ENCODE results near the gene RIOK1.

The RIOK1 gene

DNA sequence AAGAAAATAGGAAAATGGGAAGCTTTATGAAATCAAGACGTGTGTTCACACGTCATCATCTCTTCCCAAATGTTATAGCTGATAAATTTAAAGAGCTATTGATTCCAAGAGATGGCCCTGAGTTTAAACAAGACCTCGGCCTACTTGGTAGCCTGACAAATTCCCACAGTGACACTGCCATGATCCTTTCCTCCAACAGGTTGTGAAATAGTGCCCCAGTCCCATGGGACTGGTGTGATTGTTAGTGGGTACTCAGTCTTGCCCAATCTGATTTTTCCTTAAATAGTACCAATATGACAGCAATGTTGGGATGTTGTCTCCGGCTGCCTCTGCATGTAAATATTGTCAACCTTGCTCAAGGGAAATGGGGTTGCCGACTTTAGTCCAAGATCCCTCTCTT is 34.5 kb downstream of the RIOK1 start:
- no peak for ATAC-seq
- Mint-ChIP-seq H3K4me1 (no peaks in the 10 kb centered on the region), H3K9me3 (no peaks in the 10 kb centered on the region), H3K27me3 (no peaks in the 10 kb centered on the region), H3K4me3 (no peak overlapping the region), H3K27ac (no peak overlapping the region)
- DNase-seq: no peak

DNA sequence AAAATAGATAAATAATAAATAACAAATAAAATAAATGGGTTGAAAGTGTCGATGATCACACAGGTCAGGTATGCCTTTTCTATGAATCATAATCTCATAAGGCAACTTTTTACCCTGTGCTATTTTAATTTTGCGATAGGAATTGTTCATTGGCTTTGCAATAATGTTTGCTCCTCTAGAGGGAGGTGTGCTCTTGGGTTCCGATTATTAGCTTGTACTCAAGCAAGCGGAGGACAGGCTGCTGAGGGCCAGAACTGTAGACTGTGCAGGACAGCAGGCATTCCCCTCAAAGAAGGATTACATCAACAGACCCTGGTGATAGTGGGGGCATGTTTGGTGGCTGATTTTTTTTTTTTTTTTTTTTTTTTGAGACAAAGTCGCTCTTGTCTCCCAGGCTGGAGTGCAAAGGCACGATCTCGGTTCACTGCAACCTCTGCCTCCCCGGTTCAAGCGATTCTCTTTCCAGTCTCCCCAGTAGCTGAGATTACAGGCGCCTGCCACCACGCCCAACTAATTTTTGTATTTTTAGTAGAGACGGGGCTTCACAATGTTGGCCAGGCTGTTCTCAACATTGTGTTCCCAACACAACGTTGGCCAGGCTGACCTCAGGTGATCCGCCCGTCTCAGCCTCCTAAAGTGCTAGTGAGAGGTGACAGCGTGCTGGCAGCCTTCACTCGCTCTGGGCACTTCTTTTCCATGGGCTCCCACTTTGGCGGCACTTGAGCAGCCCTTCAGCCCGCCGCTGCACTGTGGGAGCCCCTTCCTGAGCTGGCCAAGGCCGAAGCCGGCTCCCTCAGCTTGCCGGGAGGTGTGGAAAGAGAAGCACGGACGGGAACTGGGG is 35.6 kb downstream of the RIOK1 start:
- Mint-ChIP-seq H3K4me3 (no peak overlapping the region), H3K9me3 (no peaks in the 10 kb centered on the region), H3K27ac (no peak overlapping the region), H3K4me1 (no peaks in the 10 kb centered on the region), H3K27me3 (no peaks in the 10 kb centered on the region)
- ATAC-seq: no peak
- no peak for DNase-seq

DNA sequence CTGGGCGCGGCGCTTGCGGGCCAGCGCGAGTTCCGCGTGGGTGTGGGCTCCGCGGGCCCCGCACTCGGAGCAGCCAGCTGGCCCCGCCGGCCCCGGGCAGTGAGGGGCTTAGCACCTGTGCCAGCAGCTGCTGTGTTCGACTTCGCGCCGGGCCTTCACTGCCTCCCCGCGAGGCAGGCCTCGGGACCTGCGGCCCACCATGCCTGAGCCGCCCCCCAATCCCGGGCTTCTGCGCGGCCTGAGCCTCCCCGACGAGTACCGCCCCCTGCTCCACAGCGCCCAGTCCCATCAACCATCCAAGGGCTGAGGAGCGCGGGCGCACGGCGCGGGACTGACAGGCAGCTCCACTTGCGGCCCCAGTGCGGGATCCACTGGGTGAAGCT is 36.2 kb downstream of the RIOK1 start:
- Mint-ChIP-seq H3K9me3 (no peaks in the 10 kb centered on the region), H3K27me3 (no peaks in the 10 kb centered on the region), H3K27ac (no peak overlapping the region), H3K4me3 (no peak overlapping the region), H3K4me1 (no peaks in the 10 kb centered on the region)
- DNase-seq (no peak), ATAC-seq (no peak)

GRCh38 chr6:7426447-7427169 is 37.0 kb downstream of the RIOK1 start:
- H3K9me3 Mint-ChIP-seq: no peaks in the 10 kb centered on the region
- H3K4me3 Mint-ChIP-seq: no peak overlapping the region
- H3K4me1 Mint-ChIP-seq: peaks cover 6% of the 10 kb centered on the region
- peaks cover 8% of the 10 kb centered on the region for H3K27me3 Mint-ChIP-seq
- no peak overlapping the region for H3K27ac Mint-ChIP-seq
- no peak for DNase-seq
- no peak for ATAC-seq

- H3K27ac Mint-ChIP-seq: no peak overlapping the region
- ATAC-seq (no peak), DNase-seq (no peak)
- H3K4me1 Mint-ChIP-seq: peaks cover 6% of the 10 kb centered on the region
- no peak overlapping the region for H3K4me3 Mint-ChIP-seq
- H3K27me3 Mint-ChIP-seq: peaks cover 21% of the 10 kb centered on the region
- peaks cover 6% of the 10 kb centered on the region in 2 donors for H3K9me3 Mint-ChIP-seq
Measured at GRCh38 chr6:7431313-7431673, 41.7 kb downstream of the RIOK1 start.

GRCh38 chr6:7431674-7432390 is 42.2 kb downstream of the RIOK1 start:
- ATAC-seq: no peak
- H3K4me3 Mint-ChIP-seq: no peak overlapping the region

DNA sequence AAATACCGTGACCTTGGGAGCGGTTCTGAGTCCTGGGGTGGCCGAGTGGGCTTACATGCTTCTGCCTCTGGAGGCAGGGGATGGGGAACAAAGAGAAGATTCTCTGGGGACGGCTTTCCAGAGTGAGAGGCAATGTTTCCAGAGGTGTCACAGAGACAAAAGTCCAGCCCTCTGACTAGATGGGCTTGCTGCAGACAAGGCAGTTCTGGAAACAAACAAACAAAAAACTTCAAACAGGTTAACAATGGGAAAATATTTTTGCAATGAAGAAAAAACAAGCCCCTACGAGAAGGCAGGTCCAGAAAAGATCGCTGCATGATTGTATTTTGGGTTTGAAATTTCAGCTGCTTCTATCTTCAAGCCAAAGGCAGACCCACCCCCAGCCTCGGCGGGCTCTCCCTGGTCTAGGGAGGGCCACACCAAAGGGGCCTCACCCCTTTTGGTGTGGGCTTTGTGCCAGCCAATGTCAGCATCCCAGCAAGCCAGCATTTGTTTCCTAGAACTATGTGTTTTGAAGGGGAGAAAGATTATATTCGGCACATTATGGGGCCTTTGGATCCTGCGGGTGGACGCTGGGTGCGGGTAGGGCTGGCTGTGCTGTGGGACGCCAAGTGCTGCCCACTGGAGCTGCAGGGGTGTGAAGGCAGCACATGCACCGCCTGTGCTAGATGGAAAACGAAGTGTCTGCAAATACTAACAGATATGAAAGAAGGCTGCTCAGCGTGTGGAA is 42.9 kb downstream of the RIOK1 start:
- ATAC-seq (no peak), DNase-seq (no peak)
- H3K9me3 Mint-ChIP-seq: peaks cover 6% of the 10 kb centered on the region in 2 donors
- H3K4me3 Mint-ChIP-seq: no peak overlapping the region
- no peak overlapping the region for H3K27ac Mint-ChIP-seq
- peaks cover 6% of the 10 kb centered on the region for H3K4me1 Mint-ChIP-seq
- H3K27me3 Mint-ChIP-seq: peaks cover 21% of the 10 kb centered on the region

More at GRCh38 chr6:7431674-7432390, 42.2 kb downstream of the RIOK1 start:
- peaks cover 6% of the 10 kb centered on the region for H3K4me1 Mint-ChIP-seq
- no peak for DNase-seq
- no peak overlapping the region for H3K27ac Mint-ChIP-seq
- H3K9me3 Mint-ChIP-seq: peaks cover 6% of the 10 kb centered on the region in 2 donors
- peaks cover 21% of the 10 kb centered on the region for H3K27me3 Mint-ChIP-seq

DNA sequence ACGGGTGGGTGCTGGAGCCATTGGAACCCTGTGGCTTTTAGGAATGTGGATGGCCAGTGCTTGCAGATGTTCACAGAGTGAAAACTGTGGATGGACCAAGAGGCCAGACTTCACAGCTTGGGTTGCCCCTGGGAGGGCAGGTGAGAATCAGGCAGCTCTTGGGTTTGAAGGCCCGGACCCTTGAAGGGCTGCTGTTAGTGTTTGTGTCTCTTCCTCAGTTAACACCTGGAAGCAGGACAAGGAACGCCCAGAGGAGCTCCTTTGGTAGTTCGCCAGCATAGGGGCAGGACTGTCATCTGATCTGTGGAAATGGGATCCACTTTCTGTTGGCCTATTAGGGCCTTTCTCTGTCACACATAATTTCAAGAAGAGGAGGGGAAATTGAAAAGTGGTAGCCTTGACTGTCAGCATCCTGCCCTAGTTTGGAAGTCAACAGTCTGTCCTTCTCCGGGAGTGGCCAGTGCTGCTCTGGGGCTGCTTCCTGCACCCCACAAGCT is 43.6 kb downstream of the RIOK1 start:
- no peak overlapping the region for H3K27ac Mint-ChIP-seq
- ATAC-seq: no peak
- no peak overlapping the region for H3K4me3 Mint-ChIP-seq
- DNase-seq: no peak
- peaks cover 6% of the 10 kb centered on the region in 2 donors for H3K9me3 Mint-ChIP-seq
- peaks cover 6% of the 10 kb centered on the region for H3K4me1 Mint-ChIP-seq
- peaks cover 21% of the 10 kb centered on the region for H3K27me3 Mint-ChIP-seq

DNA sequence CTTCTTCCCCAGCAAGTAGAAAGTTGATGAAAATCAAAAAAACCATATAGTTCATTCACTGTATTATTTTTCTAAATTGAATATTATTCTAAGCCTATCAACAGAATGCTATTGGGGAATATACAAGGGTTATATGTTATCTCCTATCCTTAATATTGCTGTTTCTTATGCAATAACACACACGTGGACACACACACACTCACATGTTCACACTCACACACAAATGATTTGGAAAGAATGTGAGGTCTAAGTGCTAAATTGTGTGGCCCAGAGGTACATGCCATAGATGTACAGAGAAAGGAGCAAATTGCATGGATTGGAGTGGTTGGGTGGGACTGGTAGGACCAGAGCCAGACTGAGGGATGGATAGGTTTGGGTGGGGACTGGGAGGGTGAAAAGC is 45.1 kb downstream of the RIOK1 start:
- H3K4me1 Mint-ChIP-seq: peaks cover 13% of the 10 kb centered on the region
- DNase-seq (no peak), ATAC-seq (no peak)
- H3K9me3 Mint-ChIP-seq: peaks cover 6% of the 10 kb centered on the region in 2 donors
- H3K27me3 Mint-ChIP-seq: peaks cover 21% of the 10 kb centered on the region
- H3K27ac Mint-ChIP-seq: no peak overlapping the region
- no peak overlapping the region for H3K4me3 Mint-ChIP-seq

GRCh38 chr6:7438011-7438410 is 48.4 kb downstream of the RIOK1 start:
- DNase-seq (no peak), ATAC-seq (no peak)
- Mint-ChIP-seq H3K27ac (no peak overlapping the region), H3K4me3 (no peak overlapping the region), H3K4me1 (peaks cover 12% of the 10 kb centered on the region), H3K27me3 (peaks cover 6% of the 10 kb centered on the region), H3K9me3 (peaks cover 6 to 13% of the 10 kb centered on the region in 2 donors)

- ATAC-seq (no peak), DNase-seq (no peak)
- H3K9me3 Mint-ChIP-seq: peaks cover 6 to 14% of the 10 kb centered on the region in 2 donors
- peaks cover 8% of the 10 kb centered on the region for H3K27me3 Mint-ChIP-seq
- H3K4me1 Mint-ChIP-seq: peaks cover 12% of the 10 kb centered on the region
- no peak overlapping the region for H3K4me3 Mint-ChIP-seq
- H3K27ac Mint-ChIP-seq: no peak overlapping the region
Measured at GRCh38 chr6:7439228-7439627, 49.6 kb downstream of the RIOK1 start.

- Mint-ChIP-seq H3K9me3 (peaks cover 6 to 13% of the 10 kb centered on the region in 2 donors), H3K4me3 (no peak overlapping the region), H3K27ac (no peak overlapping the region), H3K27me3 (peaks cover 18% of the 10 kb centered on the region), H3K4me1 (peaks cover 12% of the 10 kb centered on the region)
- ATAC-seq (no peak), DNase-seq (no peak)
Measured at GRCh38 chr6:7440476-7440875, 50.9 kb downstream of the RIOK1 start.

DNA sequence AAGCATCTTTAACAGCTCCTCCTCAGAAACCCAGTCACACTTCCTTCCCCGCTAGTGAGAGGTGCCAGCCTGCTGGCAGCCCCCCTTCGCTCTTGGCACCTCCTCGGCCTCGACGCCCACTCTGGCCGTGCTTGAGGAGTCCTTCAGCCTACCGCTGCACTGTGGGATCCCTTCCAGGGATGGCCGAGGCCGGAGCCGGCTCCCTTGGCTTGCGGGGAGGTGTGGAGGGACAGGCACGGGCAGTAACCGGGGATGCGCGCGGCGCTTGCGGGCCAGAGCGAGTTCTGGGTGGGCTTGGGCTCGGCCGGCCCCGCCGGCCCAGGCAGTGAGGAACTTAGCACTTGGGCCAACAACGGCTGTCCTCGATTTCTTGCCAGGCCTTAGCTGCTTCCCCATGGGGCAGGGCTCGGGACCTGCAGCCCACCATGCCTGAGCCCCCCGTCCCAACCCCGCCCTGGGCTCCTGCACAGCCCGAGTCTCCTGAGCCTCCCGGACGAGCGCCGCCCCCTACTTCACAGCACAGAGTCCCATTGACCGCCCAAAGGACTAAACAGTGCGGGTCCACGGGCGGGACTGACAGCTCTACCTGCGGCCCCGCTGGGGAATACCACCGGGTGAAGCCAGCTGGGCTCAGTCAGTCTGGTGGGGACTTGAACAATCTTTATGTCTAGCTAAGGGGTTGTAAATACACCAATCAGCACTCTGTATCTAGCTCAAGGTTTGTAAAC is 51.6 kb downstream of the RIOK1 start:
- H3K27me3 Mint-ChIP-seq: peaks cover 23% of the 10 kb centered on the region
- ATAC-seq: no peak

GRCh38 chr6:7442467-7442866 is 52.9 kb downstream of the RIOK1 start:
- Mint-ChIP-seq H3K4me1 (peaks cover 12% of the 10 kb centered on the region), H3K27ac (no peak overlapping the region), H3K4me3 (no peak overlapping the region), H3K27me3 (peaks cover 23% of the 10 kb centered on the region), H3K9me3 (peaks cover 0 to 7% of the 10 kb centered on the region in 2 donors)
- ATAC-seq (no peak), DNase-seq (no peak)

More for the DNA sequence above, 51.6 kb downstream of the RIOK1 start:
- H3K4me1 Mint-ChIP-seq: peaks cover 12% of the 10 kb centered on the region
- peaks cover 0 to 7% of the 10 kb centered on the region in 2 donors for H3K9me3 Mint-ChIP-seq
- H3K27ac Mint-ChIP-seq: no peak overlapping the region
- DNase-seq: no peak
- no peak overlapping the region for H3K4me3 Mint-ChIP-seq
